Measurements from ENCODE around the gene CNKSR3.

GRCh38 chr6:154466139-154466538 is 44.3 kb downstream of the CNKSR3 start:
- TF ChIP-seq EP300 (IDR thresholded peaks at IDR 0.05; ENCODE audit: borderline replicate concordance in 1 of 2, low read depth in 2 of 2, low read length in 2 of 2) (no peak), SUZ12 (IDR thresholded peaks at IDR 0.05; ENCODE audit: low read length) (no peak), POLR2AphosphoS5 (IDR thresholded peaks at IDR 0.05; ENCODE audit: low read depth, low read length) (no peak), TAF1 (IDR thresholded peaks at IDR 0.05; ENCODE audit: low read depth, low read length) (no peak), CTCF (IDR thresholded peaks at IDR 0.05; ENCODE audit: control extremely low read depth in 1 of 3, insufficient read depth in 1 of 3, low read depth in 1 of 3, low read length in 3 of 3) (no peak), YY1 (IDR thresholded peaks at IDR 0.05; ENCODE audit: low read depth, low read length) (no peak), POLR2A (IDR thresholded peaks at IDR 0.05; ENCODE audit: control extremely low read depth in 1 of 2, low read depth in 2 of 2, low read length in 2 of 2) (no peak), JUND (IDR thresholded peaks at IDR 0.05; ENCODE audit: low read length) (no peak)
